ENCODE measurements around the gene KCNQ5. TPM values are rescaled to one million over a fixed set of nuclear protein-coding genes. Genes with fewer than 3 reads are reported as not detected.

Gene KCNQ5
- total RNA-seq, 1 experiment from 2014 or later: 9.4 TPM

GRCh38 chr6:72820906-72821305, 199.0 kb downstream of the KCNQ5 start:
- DNase-seq (ENCODE audit: low read depth, low spot score) (no peak), ATAC-seq (no peak)
- in situ Hi-C loops (cut with HindIII; ENCODE audit: low pct_unique_long_range_greater_than_20kb, low sequenced_read_pairs) (no loop called here), intact Hi-C loops (cut with micrococcal nuclease; ENCODE audit: unreplicated experiment) (no loop called here)
- no peaks in the 10 kb centered on the region for H3K9me3 ChIP-seq (ENCODE audit: control insufficient read depth, insufficient read depth, low read depth, low read length)
- H3K4me1 ChIP-seq (ENCODE audit: control insufficient read depth, insufficient read depth, low read length): no peaks in the 10 kb centered on the region
- ChIA-PET POLR2A (no interaction called here), CTCF (interaction anchor here (0.6 kb wide), 1 partner anchor 22 kb away, joined by 3 read pairs; no protein-coding TSS in a partner anchor)
- H3K4me3 ChIP-seq (ENCODE audit: low read depth in 2 of 2, low read length in 2 of 2): no peak overlapping the region
- no peaks in the 10 kb centered on the region for H3K36me3 ChIP-seq (ENCODE audit: control insufficient read depth, insufficient read depth, low read length)
- TF ChIP-seq CTCF (IDR thresholded peaks at IDR 0.05): no peak
- no peak for TF ChIP-seq REST (IDR thresholded peaks at IDR 0.05; ENCODE audit: insufficient read depth in 1 of 2, low read depth in 2 of 2, low read length in 1 of 2)
- TF ChIP-seq TCF7L2 (IDR thresholded peaks at IDR 0.05; ENCODE audit: low read depth, low read length): no peak
- no peak for TF ChIP-seq POLR2AphosphoS5 (IDR thresholded peaks at IDR 0.05; ENCODE audit: low read depth, low read length)
- TF ChIP-seq SIN3A (IDR thresholded peaks at IDR 0.05; ENCODE audit: borderline replicate concordance, insufficient read depth, low read depth, low read length): no peak
- no peak overlapping the region for H3K27ac ChIP-seq (ENCODE audit: low read length)
- no TSS peak for BruUV-seq (replicated peaks)
- no peaks in the 10 kb centered on the region for H3K27me3 ChIP-seq (ENCODE audit: control insufficient read depth, insufficient read depth, low read length)

- in situ Hi-C loops (cut with HindIII; ENCODE audit: low pct_unique_long_range_greater_than_20kb, low sequenced_read_pairs): no loop called here
- ATAC-seq (no peak), DNase-seq (ENCODE audit: low read depth, low spot score) (no peak)
- no peak overlapping the region for H3K4me3 ChIP-seq (ENCODE audit: low read depth in 2 of 2, low read length in 2 of 2)
- BruUV-seq (replicated peaks): no TSS peak
- H3K4me1 ChIP-seq (ENCODE audit: control insufficient read depth, insufficient read depth, low read length): no peaks in the 10 kb centered on the region
- no peaks in the 10 kb centered on the region for H3K36me3 ChIP-seq (ENCODE audit: control insufficient read depth, insufficient read depth, low read length)
- POLR2A ChIA-PET: no interaction called here
- no peaks in the 10 kb centered on the region for H3K27me3 ChIP-seq (ENCODE audit: control insufficient read depth, insufficient read depth, low read length)
- H3K9me3 ChIP-seq (ENCODE audit: control insufficient read depth, insufficient read depth, low read depth, low read length): no peaks in the 10 kb centered on the region
- no peak for TF ChIP-seq POLR2AphosphoS5 (IDR thresholded peaks at IDR 0.05; ENCODE audit: low read depth, low read length)
- intact Hi-C loops (cut with micrococcal nuclease; ENCODE audit: unreplicated experiment): no loop called here
- H3K27ac ChIP-seq (ENCODE audit: low read length): no peak overlapping the region
- CTCF ChIA-PET: interaction anchor here (0.6 kb wide), 2 partner anchors 109 to 320 kb away, joined by 4 to 6 read pairs; no protein-coding TSS in a partner anchor
Measured at GRCh38 chr6:72822023-72822422, 200.2 kb downstream of the KCNQ5 start.

GRCh38 chr6:72822691-72823090, 200.8 kb downstream of the KCNQ5 start:
- Histone ChIP-seq H3K4me3 (ENCODE audit: low read depth in 2 of 2, low read length in 2 of 2) (no peak overlapping the region), H3K27me3 (ENCODE audit: control insufficient read depth, insufficient read depth, low read length) (no peaks in the 10 kb centered on the region), H3K36me3 (ENCODE audit: control insufficient read depth, insufficient read depth, low read length) (no peaks in the 10 kb centered on the region), H3K27ac (ENCODE audit: low read length) (no peak overlapping the region), H3K9me3 (ENCODE audit: control insufficient read depth, insufficient read depth, low read depth, low read length) (no peaks in the 10 kb centered on the region), H3K4me1 (ENCODE audit: control insufficient read depth, insufficient read depth, low read length) (no peaks in the 10 kb centered on the region)
- no TSS peak for BruUV-seq (replicated peaks)
- TF ChIP-seq SIN3A (IDR thresholded peaks at IDR 0.05; ENCODE audit: borderline replicate concordance, insufficient read depth, low read depth, low read length) (no peak), REST (IDR thresholded peaks at IDR 0.05; ENCODE audit: insufficient read depth in 1 of 2, low read depth in 2 of 2, low read length in 1 of 2) (no peak), POLR2AphosphoS5 (IDR thresholded peaks at IDR 0.05; ENCODE audit: low read depth, low read length) (no peak), CTCF (IDR thresholded peaks at IDR 0.05) (no peak), TCF7L2 (IDR thresholded peaks at IDR 0.05; ENCODE audit: low read depth, low read length) (no peak)
- ATAC-seq (no peak), DNase-seq (ENCODE audit: low read depth, low spot score) (no peak)
- ChIA-PET POLR2A (no interaction called here), CTCF (no interaction called here)
- intact Hi-C loops (cut with micrococcal nuclease; ENCODE audit: unreplicated experiment): no loop called here
- in situ Hi-C loops (cut with HindIII; ENCODE audit: low pct_unique_long_range_greater_than_20kb, low sequenced_read_pairs): no loop called here

Data from Panc1 (cell line).